ENCODE results near the gene OTOG. TPM values are rescaled to one million over a fixed set of nuclear protein-coding genes. Genes with fewer than 3 reads are reported as not detected.

Gene OTOG
- total RNA-seq, 2 donors from 2014 or later, result not detected

- intact Hi-C loops (cut with DNase I), result no loop called here
- no peak for DNase-seq
- Histone ChIP-seq H3K4me3 (no peak overlapping the region), H3K9me3 (no peaks in the 10 kb centered on the region), H3K27me3 (no peaks in the 10 kb centered on the region), H3K9ac (ENCODE audit: low read depth in 2 of 2, low read length in 2 of 2) (no peak overlapping the region), H3K27ac (no peak overlapping the region), H3K4me1 (no peaks in the 10 kb centered on the region), H3K36me3 (no peaks in the 10 kb centered on the region)
- no peak for TF ChIP-seq CTCF (IDR thresholded peaks at IDR 0.05)
Observed at GRCh38 chr11:17554487-17554886, 7.4 kb downstream of the OTOG start.

- no peaks in the 10 kb centered on the region for H3K27me3 ChIP-seq
- H3K9ac ChIP-seq (ENCODE audit: low read depth in 2 of 2, low read length in 2 of 2), result no peak overlapping the region
- no peak overlapping the region for H3K27ac ChIP-seq
- H3K4me3 ChIP-seq, result no peak overlapping the region
- no peak for DNase-seq
- H3K4me1 ChIP-seq, result no peaks in the 10 kb centered on the region
- intact Hi-C loops (cut with DNase I), result no loop called here
- H3K36me3 ChIP-seq, result no peaks in the 10 kb centered on the region
- no peaks in the 10 kb centered on the region for H3K9me3 ChIP-seq
- no peak for TF ChIP-seq CTCF (IDR thresholded peaks at IDR 0.05)
Observed at GRCh38 chr11:17556999-17557398, 9.9 kb downstream of the OTOG start.

- TF ChIP-seq CTCF (IDR thresholded peaks at IDR 0.05), result no peak
Observed at GRCh38 chr11:17558025-17558780, 11.1 kb downstream of the OTOG start.

DNA sequence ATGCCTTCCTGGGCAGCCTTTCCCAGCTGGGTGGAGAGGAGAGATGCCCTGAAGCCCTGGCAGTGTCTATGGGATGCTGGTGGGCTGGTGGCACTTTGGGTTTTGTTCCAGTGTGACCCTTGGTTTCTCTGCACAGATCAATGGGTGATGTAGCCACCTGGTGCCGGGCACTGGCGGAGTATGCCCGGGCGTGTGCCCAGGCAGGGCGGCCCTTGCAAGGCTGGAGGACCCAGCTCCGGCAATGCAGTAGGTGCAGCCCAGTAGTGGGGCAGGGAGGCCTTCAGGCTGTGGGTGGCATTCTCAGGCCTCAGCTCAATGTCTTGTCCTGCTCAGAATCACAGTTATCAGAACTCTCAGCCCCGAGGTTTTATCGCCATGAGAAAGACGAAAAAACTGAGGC lies 11.9 kb downstream of the OTOG start:
- intact Hi-C loops (cut with DNase I), result no loop called here
- no peak for TF ChIP-seq CTCF (IDR thresholded peaks at IDR 0.05)
- Histone ChIP-seq H3K4me1 (no peaks in the 10 kb centered on the region), H3K36me3 (no peaks in the 10 kb centered on the region), H3K27me3 (no peaks in the 10 kb centered on the region), H3K9me3 (no peaks in the 10 kb centered on the region), H3K9ac (ENCODE audit: low read depth in 2 of 2, low read length in 2 of 2) (no peak overlapping the region), H3K27ac (no peak overlapping the region), H3K4me3 (no peak overlapping the region)
- DNase-seq, result no peak

More at GRCh38 chr11:17558025-17558780, 11.1 kb downstream of the OTOG start:
- Histone ChIP-seq H3K9ac (ENCODE audit: low read depth in 2 of 2, low read length in 2 of 2) (no peak overlapping the region), H3K27me3 (no peaks in the 10 kb centered on the region), H3K9me3 (no peaks in the 10 kb centered on the region), H3K4me1 (no peaks in the 10 kb centered on the region), H3K36me3 (no peaks in the 10 kb centered on the region), H3K27ac (no peak overlapping the region), H3K4me3 (no peak overlapping the region)
- intact Hi-C loops (cut with DNase I), result no loop called here
- DNase-seq, result no peak

DNA sequence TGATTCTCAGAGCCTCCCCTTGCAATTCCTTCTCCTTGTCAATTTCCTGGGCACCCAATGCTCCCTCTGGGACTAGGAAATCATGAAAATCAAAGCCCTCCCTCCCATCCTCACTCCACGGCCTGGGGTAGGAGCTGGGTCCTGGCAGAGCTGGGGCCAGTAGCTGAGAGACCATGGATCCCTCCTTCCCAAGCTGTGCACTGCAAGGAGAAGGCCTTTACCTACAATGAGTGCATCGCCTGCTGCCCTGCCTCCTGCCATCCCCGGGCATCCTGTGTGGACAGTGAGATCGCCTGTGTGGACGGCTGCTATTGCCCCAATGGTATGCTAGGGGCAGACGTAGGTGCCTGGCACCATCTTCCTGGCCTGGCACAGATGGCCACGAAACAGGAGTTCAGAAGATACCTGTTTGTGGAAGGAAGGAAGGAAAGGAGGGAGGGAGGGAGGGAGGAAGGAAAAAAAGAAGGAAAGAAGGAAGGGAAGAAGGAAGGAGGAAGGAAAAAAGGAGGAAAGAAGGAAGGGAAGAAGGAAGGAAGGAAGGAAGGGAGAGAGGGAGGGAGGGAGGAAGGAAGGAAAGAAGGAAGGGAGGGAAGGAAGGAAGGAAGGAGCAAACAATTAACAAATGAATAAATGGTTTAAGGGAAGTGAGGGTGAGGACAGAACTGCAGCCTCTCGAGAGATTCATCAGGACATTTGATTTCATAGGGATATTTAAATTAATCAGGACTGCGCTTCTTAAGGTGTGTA lies 12.5 kb downstream of the OTOG start:
- intact Hi-C loops (cut with DNase I), result no loop called here
- H3K4me3 ChIP-seq, result no peak overlapping the region
- H3K9me3 ChIP-seq, result no peaks in the 10 kb centered on the region
- H3K9ac ChIP-seq (ENCODE audit: low read depth in 2 of 2, low read length in 2 of 2), result no peak overlapping the region
- no peaks in the 10 kb centered on the region for H3K4me1 ChIP-seq
- TF ChIP-seq CTCF (IDR thresholded peaks at IDR 0.05), result no peak
- no peaks in the 10 kb centered on the region for H3K36me3 ChIP-seq
- H3K27me3 ChIP-seq, result no peaks in the 10 kb centered on the region
- no peak overlapping the region for H3K27ac ChIP-seq
- no peak for DNase-seq

Data from colonic mucosa (tissue), 4 donors.